Transverse colon (tissue), 4 donors: ENCODE measurements around the gene PLCXD3.

ENCODE experiments used
- CTCF ChIP-seq, 5 experiments: fragments of 200-600 bp in 3 of 5; fragments of 450-650 bp in 2 of 5; sonication (generic) in 3 of 5; IDR thresholded peaks; 1 replicate in 2 of 5; 2 replicates in 3 of 5; pipeline ENCODE4 v1.5.1; 2016 to 2017; ENCODE audit warnings: antibody characterized with exemption in 5 of 5, inconsistent platforms in 3 of 5, mild to moderate bottlenecking in 2 of 5, moderate library complexity in 1 of 5
- POLR2A ChIP-seq: fragments of 450-650 bp; IDR thresholded peaks from one replicate; pipeline ENCODE4 v1.6.1; 2016; ENCODE audit warnings: antibody characterized with exemption, mild to moderate bottlenecking, moderate library complexity
- POLR2AphosphoS5 ChIP-seq, 3 donors: sonication (generic); formaldehyde crosslinking; IDR thresholded peaks; one replicate each; pipeline ENCODE4 v1.6.1; 2016; ENCODE audit warnings: antibody characterized with exemption in 3 of 3

- no peak for TF ChIP-seq CTCF (IDR thresholded peaks at IDR 0.05)
- no peak for TF ChIP-seq POLR2A
- no peak for TF ChIP-seq POLR2AphosphoS5 (IDR thresholded peaks at IDR 0.05)
Measured at GRCh38 chr5:41532485-41532884, 22.1 kb upstream of the PLCXD3 start.
